Astrocyte of the spinal cord (primary cell): ENCODE results near the gene SMOC2.
"Not testable (repeated sequence)": the region's sequence is repeated elsewhere in the genome, so short reads cannot be mapped to it uniquely, and the experiment has no call there.

ENCODE experiments used
- DNase-seq: peaks from one replicate; pipeline ENCODE4 v3.0.0; 2011; ENCODE audit warnings: low read depth, low spot score
- H3K4me3 ChIP-seq: 2 replicates; pipeline ENCODE4 v1.5.1; 2011; ENCODE audit warnings: low read depth, mild to moderate bottlenecking, low read length, moderate library complexity
- in situ Hi-C: cut with HindIII; loops from 2 replicates; pipeline ENCODE4 v1.10.0; 2017; ENCODE audit warnings: low sequenced_read_pairs
- TF ChIP-seq, protein P1 (sequence below): IDR thresholded peaks from 2 replicates; pipeline ENCODE4 v1.5.1; 2012; ENCODE audit warnings: low read depth, mild to moderate bottlenecking, low read length, inconsistent platforms

Gene SMOC2

DNA sequence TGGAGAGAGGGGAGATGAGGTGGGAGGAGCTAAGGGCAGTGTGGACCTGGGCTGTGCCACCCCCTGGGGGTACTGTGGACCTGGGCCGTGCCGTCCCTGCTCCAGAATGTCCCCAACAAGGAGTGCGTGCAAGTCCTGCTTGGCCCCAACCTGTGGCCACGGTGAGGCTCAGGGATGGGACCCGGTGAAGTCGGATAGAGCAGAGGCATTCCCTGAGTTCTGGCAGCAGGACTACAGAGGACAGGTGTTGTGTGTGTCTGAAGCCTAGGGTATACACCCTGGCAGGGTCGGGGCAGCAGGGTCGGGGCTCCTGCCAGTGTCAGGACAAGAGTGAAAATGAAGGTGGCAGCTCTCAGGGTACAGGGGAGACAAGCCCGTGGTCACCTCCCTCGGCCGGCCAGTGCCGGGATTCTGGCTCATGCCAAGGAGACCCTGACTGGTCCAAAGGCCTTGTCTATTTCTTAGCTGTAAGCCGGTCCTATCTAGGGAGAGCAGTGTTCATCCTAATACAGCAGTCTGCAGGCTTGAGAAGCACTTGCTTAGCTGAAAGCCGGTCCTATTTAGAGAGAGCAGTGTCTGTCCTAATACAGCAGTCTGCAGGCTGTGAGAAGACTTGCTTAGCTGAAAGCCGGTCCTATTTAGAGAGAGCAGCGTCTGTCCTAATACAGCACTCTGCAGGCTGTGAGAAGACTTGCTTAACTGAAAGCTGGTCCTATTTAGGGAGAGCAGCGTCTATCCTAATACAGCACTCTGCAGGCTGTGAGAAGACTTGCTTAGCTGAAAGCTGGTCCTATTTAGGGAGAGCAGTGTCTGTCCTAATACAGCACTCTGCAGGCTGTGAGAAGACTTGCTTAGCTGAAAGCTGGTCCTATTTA lies 95.9 kb downstream of the SMOC2 start:
- H3K4me3 ChIP-seq = no peak overlapping the region
- TF ChIP-seq, protein P1, sequence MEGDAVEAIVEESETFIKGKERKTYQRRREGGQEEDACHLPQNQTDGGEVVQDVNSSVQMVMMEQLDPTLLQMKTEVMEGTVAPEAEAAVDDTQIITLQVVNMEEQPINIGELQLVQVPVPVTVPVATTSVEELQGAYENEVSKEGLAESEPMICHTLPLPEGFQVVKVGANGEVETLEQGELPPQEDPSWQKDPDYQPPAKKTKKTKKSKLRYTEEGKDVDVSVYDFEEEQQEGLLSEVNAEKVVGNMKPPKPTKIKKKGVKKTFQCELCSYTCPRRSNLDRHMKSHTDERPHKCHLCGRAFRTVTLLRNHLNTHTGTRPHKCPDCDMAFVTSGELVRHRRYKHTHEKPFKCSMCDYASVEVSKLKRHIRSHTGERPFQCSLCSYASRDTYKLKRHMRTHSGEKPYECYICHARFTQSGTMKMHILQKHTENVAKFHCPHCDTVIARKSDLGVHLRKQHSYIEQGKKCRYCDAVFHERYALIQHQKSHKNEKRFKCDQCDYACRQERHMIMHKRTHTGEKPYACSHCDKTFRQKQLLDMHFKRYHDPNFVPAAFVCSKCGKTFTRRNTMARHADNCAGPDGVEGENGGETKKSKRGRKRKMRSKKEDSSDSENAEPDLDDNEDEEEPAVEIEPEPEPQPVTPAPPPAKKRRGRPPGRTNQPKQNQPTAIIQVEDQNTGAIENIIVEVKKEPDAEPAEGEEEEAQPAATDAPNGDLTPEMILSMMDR = no peak
- DNase-seq = no peak
- in situ Hi-C loops = no loop called here

DNA sequence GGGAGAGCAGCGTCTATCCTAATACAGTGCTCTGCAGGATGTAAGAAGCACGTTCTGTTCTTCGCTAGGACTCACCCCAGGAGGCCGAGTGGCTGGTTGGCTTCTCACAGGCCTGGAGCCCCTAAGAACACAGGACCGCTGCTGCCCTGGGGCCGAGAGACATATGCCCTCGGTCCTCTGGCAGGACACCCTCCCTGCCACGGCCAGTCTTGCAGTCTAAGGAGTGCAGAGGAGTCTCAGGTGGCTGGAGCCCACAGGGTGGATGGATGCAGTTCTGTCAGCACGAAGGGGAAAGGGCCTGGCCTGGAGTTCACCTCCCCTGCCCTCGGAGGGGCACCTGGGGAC lies 96.5 kb downstream of the SMOC2 start:
- DNase-seq = no peak
- TF ChIP-seq, protein P1 = no peak
- no peak overlapping the region for H3K4me3 ChIP-seq
- in situ Hi-C loops = no loop called here

DNA sequence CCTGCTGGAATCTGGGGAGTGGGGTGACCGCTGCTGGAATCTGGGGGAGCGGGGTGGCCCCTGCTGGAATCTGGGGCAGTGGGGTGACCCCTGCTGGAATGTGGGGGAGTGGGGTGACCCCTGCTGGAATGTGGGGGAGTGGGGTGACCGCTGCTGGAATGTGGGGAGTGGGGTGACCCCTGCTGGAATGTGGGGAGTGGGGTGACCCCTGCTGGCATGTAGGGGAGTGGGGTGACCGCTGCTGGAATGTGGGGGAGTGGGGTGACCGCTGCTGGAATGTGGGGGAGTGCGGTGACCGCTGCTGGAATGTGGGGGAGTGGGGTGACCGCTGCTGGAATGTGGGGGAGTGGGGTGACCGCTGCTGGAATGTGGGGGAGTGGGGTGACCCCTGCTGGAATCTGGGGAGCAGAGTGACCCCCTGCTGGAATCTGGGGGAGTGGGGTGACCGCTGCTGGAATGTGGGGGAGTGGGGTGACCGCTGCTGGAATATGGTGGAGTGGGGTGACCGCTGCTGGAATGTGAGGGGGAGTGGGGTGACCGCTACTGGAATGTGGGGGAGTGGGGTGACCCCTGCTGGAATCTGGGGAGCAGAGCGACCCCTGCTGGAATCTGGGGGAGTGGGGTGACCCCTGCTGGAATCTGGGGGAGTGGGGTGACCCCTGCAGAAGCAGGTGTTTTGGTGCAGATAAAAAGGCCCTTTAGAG lies 97.4 kb downstream of the SMOC2 start:
- H3K4me3 ChIP-seq, DNase-seq, in situ Hi-C loops: not testable (repeated sequence)

- in situ Hi-C loops = no loop called here
- H3K4me3 ChIP-seq = no peak overlapping the region
- DNase-seq = no peak
- TF ChIP-seq, protein P1 = no peak
Observed at GRCh38 chr6:168538892-168539811, 98.2 kb downstream of the SMOC2 start.

DNA sequence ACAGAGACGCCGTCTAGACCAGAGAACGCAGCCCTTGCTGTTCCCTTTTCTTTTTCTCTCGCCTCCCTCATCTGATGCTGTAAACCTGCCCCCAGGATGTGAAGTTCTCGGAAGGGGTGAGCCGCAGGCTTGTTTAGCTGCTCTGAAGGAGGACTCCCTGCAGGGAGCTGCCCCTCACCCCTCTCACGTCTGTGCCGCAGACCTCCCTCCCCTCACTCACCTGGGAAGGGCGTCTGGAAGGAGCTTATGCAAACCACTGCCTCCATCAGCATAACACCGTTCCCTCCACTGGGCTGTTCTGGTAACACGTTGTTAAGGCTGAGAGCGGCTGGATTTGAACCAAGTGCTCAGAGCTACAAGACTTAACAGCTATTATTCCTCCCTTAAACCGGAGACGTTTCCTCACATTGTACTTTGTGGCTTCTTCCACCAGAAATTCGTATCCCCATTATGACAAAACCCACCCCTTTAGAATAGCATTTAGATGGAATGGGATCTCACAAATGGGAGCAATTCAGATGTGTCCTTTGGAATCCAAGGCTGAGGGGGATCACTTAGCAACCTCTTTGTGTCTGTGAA lies 99.8 kb downstream of the SMOC2 start:
- no peak for DNase-seq
- in situ Hi-C loops = no loop called here
- H3K4me3 ChIP-seq = no peak overlapping the region
- TF ChIP-seq, protein P1 = no peak

GRCh38 chr6:168541307-168541706 lies 100.3 kb downstream of the SMOC2 start:
- in situ Hi-C loops = no loop called here
- TF ChIP-seq, protein P1 = no peak
- no peak overlapping the region for H3K4me3 ChIP-seq
- no peak for DNase-seq
